Osteocyte (in vitro differentiated cells): ENCODE data around the gene IGSF3. TPM values are rescaled to one million over a fixed set of nuclear protein-coding genes. Genes with fewer than 3 reads are reported as not detected.
A peak's percentile ranks its signal among the peaks of the same experiment; 100 is the strongest.

Experiments used
- DNase-seq: peaks from one replicate; pipeline ENCODE4 v3.0.0; 2021; ENCODE audit warnings: mixed read lengths; ENCODE audit not compliant: unreplicated experiment; ENCODE audit errors: extremely low spot score
- H3K27ac Mint-ChIP-seq: one replicate; pipeline ENCODE4 v1.8.0; 2021; ENCODE audit warnings: mild to moderate bottlenecking, mixed read lengths; ENCODE audit not compliant: unreplicated experiment
- H3K27me3 Mint-ChIP-seq: one replicate; pipeline ENCODE4 v1.8.0; 2021; ENCODE audit warnings: mixed read lengths; ENCODE audit not compliant: unreplicated experiment
- H3K36me3 Mint-ChIP-seq: one replicate; pipeline ENCODE4 v1.8.0; 2021; ENCODE audit warnings: mixed read lengths; ENCODE audit not compliant: unreplicated experiment
- H3K4me1 Mint-ChIP-seq: one replicate; pipeline ENCODE4 v1.8.0; 2021; ENCODE audit warnings: mixed read lengths; ENCODE audit not compliant: unreplicated experiment
- H3K4me3 Mint-ChIP-seq: one replicate; pipeline ENCODE4 v1.8.0; 2021; ENCODE audit warnings: mild to moderate bottlenecking, moderate library complexity, mixed read lengths; ENCODE audit not compliant: unreplicated experiment
- H3K9me3 Mint-ChIP-seq: one replicate; pipeline ENCODE4 v1.8.0; 2021; ENCODE audit warnings: mixed read lengths; ENCODE audit not compliant: unreplicated experiment
- total RNA-seq: library from RNA; stranded (reverse); gene quantifications from 2 replicates; pipeline ENCODE4 v1.2.1, GENCODE V29; 2021
- TF ChIP-seq, protein P1 (sequence below): fragments of 200-600 bp; sonication (generic); IDR thresholded peaks from 2 replicates; pipeline ENCODE4 v1.5.0; 2021; ENCODE audit warnings: antibody characterized with exemption, mild to moderate bottlenecking, moderate library complexity

The IGSF3 gene
- total RNA-seq, 1 donor from 2014 or later = 43.2 TPM

DNA sequence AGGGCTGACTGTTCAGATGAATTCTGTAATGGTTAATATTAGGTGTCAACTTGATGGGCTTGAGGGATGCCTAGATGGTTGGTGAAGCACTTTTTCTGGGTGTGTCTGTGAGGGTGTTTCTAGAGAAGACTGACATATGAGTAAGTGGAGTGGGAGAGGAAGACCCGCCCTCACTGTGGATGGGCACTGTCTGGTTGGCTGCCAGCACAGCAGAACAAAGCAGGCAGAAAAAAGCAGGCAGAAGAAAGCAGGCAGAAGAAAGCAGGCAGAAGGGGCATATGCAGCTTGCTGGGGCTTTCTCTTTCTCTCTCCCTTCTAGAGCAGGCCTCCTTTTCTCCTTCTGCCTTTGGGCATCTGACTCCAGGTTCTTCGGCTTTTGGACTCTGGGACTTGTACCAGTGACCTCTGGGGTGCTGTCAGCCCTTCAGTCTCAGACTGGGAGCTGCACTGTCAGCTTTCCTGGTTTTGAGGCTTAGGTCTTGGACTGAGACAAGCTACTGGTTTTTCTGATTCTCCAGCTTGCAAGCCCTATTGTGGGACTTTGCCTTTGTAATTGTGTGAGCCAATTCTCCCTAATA, 43.8 kb upstream of the IGSF3 start:
- Mint-ChIP-seq H3K27me3 (peaks cover 13% of the 10 kb centered on the region), H3K4me1 (peaks cover 37% of the 10 kb centered on the region), H3K9me3 (no peaks in the 10 kb centered on the region), H3K36me3 (peaks cover 4% of the 10 kb centered on the region), H3K27ac (peak overlapping the region; percentile 69), H3K4me3 (no peak overlapping the region)
- TF ChIP-seq, protein P1, sequence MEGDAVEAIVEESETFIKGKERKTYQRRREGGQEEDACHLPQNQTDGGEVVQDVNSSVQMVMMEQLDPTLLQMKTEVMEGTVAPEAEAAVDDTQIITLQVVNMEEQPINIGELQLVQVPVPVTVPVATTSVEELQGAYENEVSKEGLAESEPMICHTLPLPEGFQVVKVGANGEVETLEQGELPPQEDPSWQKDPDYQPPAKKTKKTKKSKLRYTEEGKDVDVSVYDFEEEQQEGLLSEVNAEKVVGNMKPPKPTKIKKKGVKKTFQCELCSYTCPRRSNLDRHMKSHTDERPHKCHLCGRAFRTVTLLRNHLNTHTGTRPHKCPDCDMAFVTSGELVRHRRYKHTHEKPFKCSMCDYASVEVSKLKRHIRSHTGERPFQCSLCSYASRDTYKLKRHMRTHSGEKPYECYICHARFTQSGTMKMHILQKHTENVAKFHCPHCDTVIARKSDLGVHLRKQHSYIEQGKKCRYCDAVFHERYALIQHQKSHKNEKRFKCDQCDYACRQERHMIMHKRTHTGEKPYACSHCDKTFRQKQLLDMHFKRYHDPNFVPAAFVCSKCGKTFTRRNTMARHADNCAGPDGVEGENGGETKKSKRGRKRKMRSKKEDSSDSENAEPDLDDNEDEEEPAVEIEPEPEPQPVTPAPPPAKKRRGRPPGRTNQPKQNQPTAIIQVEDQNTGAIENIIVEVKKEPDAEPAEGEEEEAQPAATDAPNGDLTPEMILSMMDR = no peak
- DNase-seq = no peak

DNA sequence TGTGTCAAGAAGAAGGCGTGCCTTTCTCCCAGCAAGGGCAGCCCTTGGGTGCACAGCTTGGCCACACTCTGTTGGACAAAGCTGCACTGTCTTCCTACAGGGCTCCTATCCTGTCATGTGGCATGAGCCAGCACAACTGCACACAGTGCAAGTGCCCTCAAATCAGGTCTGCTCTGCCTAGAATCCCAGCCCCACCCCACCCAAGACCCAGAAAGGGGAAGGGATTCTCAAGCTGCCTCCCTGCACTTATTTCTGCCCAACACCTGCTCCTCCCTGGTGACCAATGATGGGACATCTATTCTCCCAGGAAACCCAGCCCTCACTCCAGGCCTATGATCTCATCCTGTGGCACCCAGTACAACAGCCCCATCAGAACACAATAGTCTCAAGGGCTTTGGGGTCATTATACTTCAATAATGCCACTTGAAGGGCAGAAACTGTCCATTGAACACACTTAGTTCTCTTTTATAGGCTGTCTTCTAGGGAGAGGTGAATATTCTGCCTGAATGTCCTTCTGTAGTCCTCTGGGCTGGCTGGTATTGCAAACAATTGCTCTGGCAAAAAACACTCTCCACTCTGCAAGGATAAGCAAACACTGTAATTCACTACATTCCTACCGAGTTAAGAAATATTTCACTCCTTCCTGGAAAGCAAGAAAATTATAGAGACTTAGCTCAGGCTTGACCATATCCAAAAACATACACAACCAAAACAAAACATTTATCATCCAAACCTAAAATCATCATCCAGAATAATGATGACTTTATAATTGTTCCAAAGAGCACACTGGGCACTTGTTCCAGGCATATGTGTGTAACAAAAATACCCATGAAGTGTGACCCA, 43.1 kb upstream of the IGSF3 start:
- H3K4me3 Mint-ChIP-seq = no peak overlapping the region
- no peaks in the 10 kb centered on the region for H3K36me3 Mint-ChIP-seq
- H3K27ac Mint-ChIP-seq = peak overlapping the region; percentile 69
- H3K4me1 Mint-ChIP-seq = peaks cover 37% of the 10 kb centered on the region
- DNase-seq = no peak
- peaks cover 11% of the 10 kb centered on the region for H3K27me3 Mint-ChIP-seq
- H3K9me3 Mint-ChIP-seq = no peaks in the 10 kb centered on the region
- TF ChIP-seq, protein P1 = no peak

DNA sequence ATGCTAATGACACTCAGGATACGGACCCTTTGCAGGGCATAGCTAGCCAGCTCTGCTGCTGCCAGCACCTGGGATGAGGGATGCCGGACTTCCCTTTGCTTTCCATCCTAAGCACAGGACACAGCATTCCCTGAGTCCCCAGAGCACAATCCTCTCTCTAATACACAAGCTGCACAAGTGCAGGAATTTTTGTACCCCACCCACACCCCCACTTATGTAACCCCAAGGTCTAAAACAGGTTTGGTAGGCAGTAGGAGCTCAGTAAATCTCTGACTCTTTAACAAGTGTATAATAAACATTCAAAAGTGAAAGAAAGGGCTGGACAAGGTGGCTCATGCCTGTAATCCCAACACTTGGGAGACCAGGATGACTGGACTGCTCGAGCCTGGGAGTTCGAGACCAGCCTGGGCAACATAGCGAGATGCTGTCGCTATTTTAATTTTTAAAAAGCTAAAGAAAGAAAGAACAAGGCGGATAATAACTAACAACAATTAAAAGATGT, 42.2 kb upstream of the IGSF3 start:
- peaks cover 37% of the 10 kb centered on the region for H3K4me1 Mint-ChIP-seq
- H3K36me3 Mint-ChIP-seq = no peaks in the 10 kb centered on the region

DNA sequence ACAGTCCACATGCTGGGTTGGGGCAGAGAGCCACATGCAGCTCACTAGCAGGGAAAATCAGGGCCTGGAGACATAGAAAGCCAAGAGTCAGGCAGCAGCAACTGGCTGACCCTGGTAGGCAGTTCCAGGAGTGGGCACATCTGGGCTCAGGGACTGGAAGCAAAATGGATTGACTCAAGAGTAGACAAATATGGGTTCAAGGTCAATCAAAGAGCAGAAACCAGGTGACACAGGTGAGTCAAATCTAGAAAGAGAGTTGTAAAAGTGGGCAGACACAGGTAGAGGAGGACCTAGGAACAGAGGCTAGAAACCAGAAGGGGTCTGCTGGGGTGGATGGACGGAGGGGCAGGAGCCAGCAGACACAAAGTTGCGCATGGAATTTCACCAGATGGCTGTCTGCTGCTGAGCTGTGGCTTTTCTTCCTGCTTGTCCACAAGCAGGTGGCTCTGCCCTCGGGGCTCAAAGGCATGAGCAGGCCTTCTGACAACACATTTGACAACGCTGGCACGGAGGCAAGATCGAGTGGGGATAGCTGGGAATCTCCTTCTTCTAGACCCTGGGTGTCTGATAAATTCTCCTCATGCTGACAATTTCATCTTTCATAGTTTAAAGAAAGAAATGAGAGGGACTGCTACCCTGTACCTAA, 40.8 kb upstream of the IGSF3 start:
- Mint-ChIP-seq H3K27ac (no peak overlapping the region), H3K4me3 (no peak overlapping the region), H3K4me1 (peaks cover 37% of the 10 kb centered on the region), H3K36me3 (no peaks in the 10 kb centered on the region), H3K9me3 (no peaks in the 10 kb centered on the region), H3K27me3 (peaks cover 9% of the 10 kb centered on the region)
- TF ChIP-seq, protein P1 = no peak
- no peak for DNase-seq

More for the DNA sequence above, 42.2 kb upstream of the IGSF3 start:
- no peak overlapping the region for H3K27ac Mint-ChIP-seq
- H3K27me3 Mint-ChIP-seq = peaks cover 9% of the 10 kb centered on the region
- TF ChIP-seq, protein P1 = no peak
- H3K9me3 Mint-ChIP-seq = no peaks in the 10 kb centered on the region
- no peak for DNase-seq
- H3K4me3 Mint-ChIP-seq = no peak overlapping the region

DNA sequence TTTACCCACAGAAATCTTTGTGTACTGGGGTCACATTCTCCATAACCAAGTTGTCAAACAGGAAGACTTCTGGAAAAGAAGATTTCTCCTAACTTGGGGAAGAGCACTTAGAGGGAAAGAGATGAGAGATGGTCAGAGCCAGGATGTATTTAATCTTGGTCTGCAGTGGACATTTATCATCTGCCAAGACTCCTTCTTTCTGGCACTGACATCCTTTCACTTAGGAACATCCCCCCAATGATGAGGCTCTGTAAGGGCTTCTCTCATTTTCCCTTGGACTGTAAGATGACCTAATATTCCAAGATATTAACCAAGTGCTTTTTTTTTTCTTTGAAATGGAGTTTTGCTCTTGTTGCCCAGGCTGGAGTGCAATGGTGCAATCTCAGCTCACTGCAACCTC, 39.3 kb upstream of the IGSF3 start:
- Mint-ChIP-seq H3K4me3 (no peak overlapping the region), H3K36me3 (no peaks in the 10 kb centered on the region)

More for the DNA sequence above, 39.3 kb upstream of the IGSF3 start:
- TF ChIP-seq, protein P1 = no peak
- no peak for DNase-seq
- H3K27ac Mint-ChIP-seq = no peak overlapping the region
- no peaks in the 10 kb centered on the region for H3K9me3 Mint-ChIP-seq
- H3K4me1 Mint-ChIP-seq = peaks cover 24% of the 10 kb centered on the region
- H3K27me3 Mint-ChIP-seq = peaks cover 9% of the 10 kb centered on the region
